AG09309 (cell line): ENCODE data around the gene PRSS50.

Experiments
- DNase-seq: peaks from one replicate; pipeline ENCODE4 v3.0.0-alpha.2; 2010; ENCODE audit warnings: low read depth
- H3K4me3 ChIP-seq: 2 replicates; pipeline ENCODE4 v1.5.1; 2011; ENCODE audit warnings: mild to moderate bottlenecking, low read depth, low read length, moderate library complexity; ENCODE audit not compliant: control insufficient read depth
- TF ChIP-seq, protein P1 (sequence below): IDR thresholded peaks from 2 replicates; pipeline ENCODE4 v1.5.1; 2011; ENCODE audit warnings: mild to moderate bottlenecking, low read depth, low read length, inconsistent platforms; ENCODE audit not compliant: insufficient read depth, control insufficient read depth; ENCODE audit errors: missing control alignments

PRSS50 gene

DNA sequence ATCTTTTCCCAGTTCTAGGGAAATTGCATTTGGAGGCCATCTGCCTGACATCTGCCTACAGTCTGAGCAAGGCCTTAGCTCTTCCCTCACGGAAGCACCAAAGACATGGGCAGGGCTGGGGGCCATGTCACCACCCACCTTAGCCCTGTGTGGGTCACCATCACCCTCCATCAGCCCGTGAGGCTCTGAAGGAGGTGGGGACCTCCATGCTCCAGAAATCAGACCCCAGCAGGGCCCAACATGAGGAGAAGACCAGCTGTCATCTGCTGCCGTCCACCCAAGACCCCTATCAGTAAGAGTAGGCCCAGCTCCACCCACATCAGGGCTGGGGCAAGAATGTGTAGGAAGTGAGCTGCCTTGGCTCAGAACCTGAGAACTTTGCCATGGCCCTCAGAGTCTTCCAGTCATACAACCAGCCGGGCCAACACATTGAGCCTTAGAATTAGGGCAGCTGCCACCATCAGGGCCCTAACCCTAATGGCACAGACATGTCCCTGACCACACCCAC, 14.6 kb downstream of the PRSS50 start:
- DNase-seq = no peak

DNA sequence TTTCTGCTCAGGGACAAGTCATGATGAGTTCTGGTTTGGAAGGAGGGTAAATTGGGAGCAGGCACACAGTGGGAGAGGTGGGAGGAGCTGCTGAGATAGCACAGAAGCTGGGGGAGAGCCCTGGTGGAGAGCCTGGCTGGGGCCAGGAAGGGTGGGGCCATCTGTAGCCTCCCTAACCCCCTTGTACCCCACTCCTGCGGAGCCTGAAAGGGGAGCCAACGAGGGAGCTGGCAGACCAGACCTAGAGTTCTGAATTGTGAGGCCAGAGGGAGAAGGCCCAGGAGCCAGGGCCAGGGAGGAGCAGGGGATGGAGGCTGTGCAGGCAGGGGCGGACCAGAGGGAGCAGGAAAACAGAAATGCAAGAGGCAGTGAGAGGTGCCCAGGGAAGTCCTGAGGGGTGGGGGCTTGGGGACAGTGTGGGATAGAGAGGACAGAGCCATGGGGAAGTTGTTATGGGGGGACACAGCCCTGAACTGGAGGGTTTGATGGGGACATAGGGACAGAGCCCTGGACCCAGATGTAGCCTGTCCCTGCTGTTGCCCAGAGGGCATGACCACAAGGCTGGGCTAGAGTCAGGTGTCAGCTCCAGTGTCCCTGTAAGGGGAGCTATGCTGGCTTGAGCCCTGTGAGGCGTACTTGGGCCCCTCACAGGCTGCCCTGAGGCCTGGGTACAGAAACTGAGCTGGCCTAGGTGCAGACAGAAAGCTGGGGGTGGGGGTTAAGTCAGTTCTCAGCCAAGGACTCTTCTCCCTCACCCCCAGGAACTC, 15.2 kb downstream of the PRSS50 start:
- no peak overlapping the region for H3K4me3 ChIP-seq
- TF ChIP-seq, protein P1, sequence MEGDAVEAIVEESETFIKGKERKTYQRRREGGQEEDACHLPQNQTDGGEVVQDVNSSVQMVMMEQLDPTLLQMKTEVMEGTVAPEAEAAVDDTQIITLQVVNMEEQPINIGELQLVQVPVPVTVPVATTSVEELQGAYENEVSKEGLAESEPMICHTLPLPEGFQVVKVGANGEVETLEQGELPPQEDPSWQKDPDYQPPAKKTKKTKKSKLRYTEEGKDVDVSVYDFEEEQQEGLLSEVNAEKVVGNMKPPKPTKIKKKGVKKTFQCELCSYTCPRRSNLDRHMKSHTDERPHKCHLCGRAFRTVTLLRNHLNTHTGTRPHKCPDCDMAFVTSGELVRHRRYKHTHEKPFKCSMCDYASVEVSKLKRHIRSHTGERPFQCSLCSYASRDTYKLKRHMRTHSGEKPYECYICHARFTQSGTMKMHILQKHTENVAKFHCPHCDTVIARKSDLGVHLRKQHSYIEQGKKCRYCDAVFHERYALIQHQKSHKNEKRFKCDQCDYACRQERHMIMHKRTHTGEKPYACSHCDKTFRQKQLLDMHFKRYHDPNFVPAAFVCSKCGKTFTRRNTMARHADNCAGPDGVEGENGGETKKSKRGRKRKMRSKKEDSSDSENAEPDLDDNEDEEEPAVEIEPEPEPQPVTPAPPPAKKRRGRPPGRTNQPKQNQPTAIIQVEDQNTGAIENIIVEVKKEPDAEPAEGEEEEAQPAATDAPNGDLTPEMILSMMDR = no peak
- no peak for DNase-seq

More for the DNA sequence above, 14.6 kb downstream of the PRSS50 start:
- H3K4me3 ChIP-seq = no peak overlapping the region
- TF ChIP-seq, protein P1 = no peak

DNA sequence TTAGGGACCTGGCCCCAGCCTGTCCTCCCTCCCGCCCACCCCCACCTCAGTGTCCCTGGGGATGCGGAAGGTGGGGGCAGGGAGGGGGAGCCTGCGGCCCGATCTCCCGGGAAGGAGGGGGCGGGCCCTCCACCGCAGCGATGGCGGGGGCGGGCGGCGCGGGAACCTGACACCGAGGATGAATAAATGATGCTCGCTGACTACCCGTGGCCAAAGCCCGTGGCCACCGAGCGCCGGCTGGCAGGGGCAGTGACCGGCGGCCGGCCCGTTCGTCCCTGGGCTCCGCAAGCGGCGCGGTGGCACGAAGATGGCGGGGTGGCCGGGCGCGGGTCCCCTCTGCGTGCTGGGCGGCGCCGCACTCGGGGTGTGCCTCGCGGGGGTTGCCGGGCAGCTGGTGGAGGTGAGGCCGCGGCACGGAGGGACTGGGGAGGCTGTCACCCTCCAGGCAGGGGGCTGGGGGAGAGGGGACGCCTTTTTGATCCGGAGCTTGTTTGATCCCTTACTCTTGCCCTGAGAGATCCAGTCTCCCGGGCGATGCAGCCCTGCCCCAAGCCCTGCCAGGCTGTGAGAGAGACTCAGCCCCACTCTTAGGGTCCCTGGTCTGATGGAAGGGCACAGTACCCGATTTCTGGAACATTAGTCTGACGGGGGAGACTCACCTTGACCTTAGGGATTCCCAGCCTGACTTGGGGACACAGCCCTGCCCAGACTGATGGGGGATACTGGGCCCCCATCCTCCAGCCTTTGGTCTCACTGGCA, 16.3 kb downstream of the PRSS50 start, which contains the start of gene TMIE:
Gene TMIE (plus strand): TSS at position 212 of the 759 bp plus-strand sequence. CDS start 96 bp downstream, at position 308.
- TF ChIP-seq, protein P1 = no peak
- no peak within 1 kb of the TSS for H3K4me3 ChIP-seq
- DNase-seq = no peak

DNA sequence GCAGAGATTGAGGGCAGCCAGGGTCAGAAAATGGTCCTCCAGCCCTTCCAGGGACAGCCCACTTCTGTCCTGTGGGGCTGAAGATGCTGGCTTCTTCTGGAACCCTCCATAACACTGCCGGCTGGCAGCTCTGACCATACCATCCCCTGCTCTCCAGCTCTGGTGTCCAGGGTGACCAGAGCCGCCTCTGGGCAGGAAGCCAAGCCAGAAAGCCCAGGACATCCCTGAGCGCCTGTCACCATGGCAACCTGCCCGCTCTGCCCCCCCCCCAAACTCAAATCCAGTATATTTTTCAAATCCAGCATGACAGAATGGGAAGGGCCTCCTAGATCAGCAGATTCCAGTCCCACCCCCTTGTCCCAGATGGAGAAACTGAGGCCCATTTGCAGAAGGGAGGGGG, 16.9 kb downstream of the PRSS50 start:
- TF ChIP-seq, protein P1 = no peak
- no peak overlapping the region for H3K4me3 ChIP-seq
- no peak for DNase-seq

DNA sequence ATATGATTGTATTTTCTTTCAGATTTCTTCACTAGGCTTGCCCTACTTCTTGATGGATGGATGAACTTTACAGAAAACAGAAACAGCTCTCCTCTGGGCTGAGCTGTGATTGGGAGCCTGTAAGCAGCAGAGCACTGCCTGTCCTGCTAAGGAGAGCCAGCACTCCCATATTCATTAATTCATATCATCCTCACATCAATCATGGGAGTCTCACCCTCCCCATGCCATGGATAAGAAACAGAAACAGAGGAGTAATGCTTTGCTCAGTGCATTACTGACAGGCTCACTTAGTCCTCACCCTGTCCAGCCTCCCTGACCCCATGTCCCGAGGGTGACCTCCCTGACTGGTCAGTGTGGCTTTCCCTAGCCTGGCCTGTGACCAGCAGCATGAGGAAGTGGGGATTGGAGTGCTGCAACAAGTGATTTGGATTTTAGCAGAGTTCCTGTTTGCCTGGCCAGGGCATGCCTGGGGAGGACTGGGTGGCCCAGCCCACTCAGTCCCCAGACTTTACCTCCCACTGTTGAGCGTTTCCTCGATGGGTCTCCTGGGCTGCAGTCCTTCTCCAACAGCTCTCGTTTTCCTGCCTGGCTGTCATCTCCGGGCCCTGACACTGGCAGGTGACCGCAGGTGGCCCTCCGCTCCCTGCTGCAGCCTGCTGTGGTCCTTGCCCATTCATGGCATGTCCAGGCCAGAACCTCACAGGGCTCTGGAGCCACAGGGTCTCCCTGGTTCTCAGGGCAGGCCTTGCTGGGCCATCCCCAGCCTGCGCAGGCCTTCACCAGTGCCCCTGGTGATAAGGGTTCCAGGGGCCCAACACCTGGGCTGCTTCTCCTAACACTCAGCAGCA, 17.8 kb downstream of the PRSS50 start:
- TF ChIP-seq, protein P1 = no peak
- DNase-seq = no peak
- H3K4me3 ChIP-seq = no peak overlapping the region
